ENCODE data around the gene BRI3BP. TPM values are rescaled to one million over a fixed set of nuclear protein-coding genes. Genes with fewer than 3 reads are reported as not detected.

BRI3BP gene
- total RNA-seq, 1 experiment from 2014 or later = 31.9 TPM

DNA sequence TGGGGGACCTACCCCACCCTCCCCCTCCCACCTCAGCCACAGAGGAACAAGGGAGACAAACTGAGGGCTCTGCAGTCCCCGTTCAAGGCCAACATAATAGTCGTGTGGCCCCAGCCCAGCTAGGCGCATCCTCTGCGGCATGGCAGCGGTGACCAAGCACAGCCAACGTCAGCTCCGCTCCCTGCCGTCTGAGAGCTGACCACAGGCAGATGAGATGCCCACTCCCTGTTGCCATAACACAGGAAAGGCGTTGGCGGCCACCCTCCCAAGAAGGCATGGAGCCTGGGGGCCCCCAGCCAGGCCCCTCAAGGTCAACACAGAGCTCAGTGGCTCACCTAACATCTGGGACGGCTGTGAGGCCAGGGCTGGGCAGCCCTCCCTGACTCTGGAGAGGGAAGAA is 46.4 kb upstream of the BRI3BP start:
- no peak overlapping the region for H3K27ac ChIP-seq (ENCODE audit: low read length)
- no peak overlapping the region for H2AFZ ChIP-seq (ENCODE audit: low read length)
- no TSS peak for BruUV-seq (replicated peaks)
- intact Hi-C loops (cut with micrococcal nuclease) = no loop called here
- TF ChIP-seq EZH2 (IDR thresholded peaks at IDR 0.05; ENCODE audit: low read length, unreplicated experiment) (no peak), EZH2phosphoT487 (IDR thresholded peaks at IDR 0.05; ENCODE audit: borderline replicate concordance, low read length) (no peak)
- TF ChIP-seq, protein P1, sequence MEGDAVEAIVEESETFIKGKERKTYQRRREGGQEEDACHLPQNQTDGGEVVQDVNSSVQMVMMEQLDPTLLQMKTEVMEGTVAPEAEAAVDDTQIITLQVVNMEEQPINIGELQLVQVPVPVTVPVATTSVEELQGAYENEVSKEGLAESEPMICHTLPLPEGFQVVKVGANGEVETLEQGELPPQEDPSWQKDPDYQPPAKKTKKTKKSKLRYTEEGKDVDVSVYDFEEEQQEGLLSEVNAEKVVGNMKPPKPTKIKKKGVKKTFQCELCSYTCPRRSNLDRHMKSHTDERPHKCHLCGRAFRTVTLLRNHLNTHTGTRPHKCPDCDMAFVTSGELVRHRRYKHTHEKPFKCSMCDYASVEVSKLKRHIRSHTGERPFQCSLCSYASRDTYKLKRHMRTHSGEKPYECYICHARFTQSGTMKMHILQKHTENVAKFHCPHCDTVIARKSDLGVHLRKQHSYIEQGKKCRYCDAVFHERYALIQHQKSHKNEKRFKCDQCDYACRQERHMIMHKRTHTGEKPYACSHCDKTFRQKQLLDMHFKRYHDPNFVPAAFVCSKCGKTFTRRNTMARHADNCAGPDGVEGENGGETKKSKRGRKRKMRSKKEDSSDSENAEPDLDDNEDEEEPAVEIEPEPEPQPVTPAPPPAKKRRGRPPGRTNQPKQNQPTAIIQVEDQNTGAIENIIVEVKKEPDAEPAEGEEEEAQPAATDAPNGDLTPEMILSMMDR (conservative IDR thresholded peaks at IDR 0.05; ENCODE audit: low read depth, low read length) = no peak
- no peak overlapping the region for H3K4me2 ChIP-seq (ENCODE audit: low read length)
- H3K9me2 ChIP-seq (replicated peaks; ENCODE audit: low read length) = no peaks in the 10 kb centered on the region
- no peaks in the 10 kb centered on the region for H3K4me1 ChIP-seq (ENCODE audit: insufficient read depth, low read length)
- H3K4me3 ChIP-seq (ENCODE audit: low read length) = no peak overlapping the region
- ATAC-seq = no peak
- H3K36me3 ChIP-seq (ENCODE audit: low read depth, low read length) = peaks cover 35% of the 10 kb centered on the region
- no peak for DNase-seq
- ChIA-PET POLR2A (ENCODE audit: unreplicated experiment) (no interaction called here), CTCF (no interaction called here)
- no peaks in the 10 kb centered on the region for H3F3A ChIP-seq (ENCODE audit: low read length, unreplicated experiment)
- no peak overlapping the region for H3K9ac ChIP-seq (ENCODE audit: low read length)
- H3K27me3 ChIP-seq (ENCODE audit: low read length) = no peaks in the 10 kb centered on the region
- no peaks in the 10 kb centered on the region for H4K20me1 ChIP-seq (ENCODE audit: low read length)
- H3K79me2 ChIP-seq (ENCODE audit: low read length) = no peaks in the 10 kb centered on the region
- no peaks in the 10 kb centered on the region for H3K9me3 ChIP-seq (ENCODE audit: low read length)

DNA sequence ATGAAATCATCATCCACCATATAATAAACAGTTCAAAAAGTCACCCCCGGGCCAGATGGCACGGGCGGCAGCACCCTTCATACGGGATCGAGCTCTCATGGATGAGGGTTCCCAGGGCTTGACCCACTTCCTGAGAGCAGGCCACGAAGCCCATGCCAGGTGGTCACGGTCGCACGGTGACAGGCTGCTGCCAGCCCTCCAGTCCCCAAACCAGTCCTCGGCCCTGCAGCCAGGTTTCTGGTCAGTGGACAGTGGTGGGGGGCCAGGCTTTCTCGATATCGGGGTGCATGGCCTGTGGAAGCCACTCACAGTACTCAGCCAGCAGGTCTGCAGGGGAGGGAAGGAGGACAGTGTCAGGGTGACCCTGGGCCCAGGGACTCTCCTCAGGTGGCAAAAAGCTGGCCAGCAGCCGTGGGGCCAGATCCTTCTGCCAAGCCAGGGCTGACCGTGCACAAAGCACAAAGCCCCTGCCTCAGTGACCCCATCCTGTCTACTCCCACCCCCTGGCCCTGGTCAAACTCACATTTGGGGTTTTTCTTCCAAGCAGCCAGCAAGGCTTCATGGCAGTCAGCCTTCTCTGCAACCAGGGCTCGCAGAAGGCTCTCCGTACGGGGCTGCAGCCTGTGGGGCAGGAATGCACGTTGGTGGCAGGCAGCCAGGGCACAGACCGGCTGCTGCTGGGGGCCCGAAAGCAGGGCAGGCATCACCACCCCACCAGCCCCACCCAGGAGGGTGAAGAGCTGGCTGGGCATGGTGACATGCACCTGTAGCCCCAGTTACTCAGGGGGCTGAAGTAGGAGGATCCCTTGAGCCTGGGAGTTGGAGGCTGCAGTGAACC is 45.7 kb upstream of the BRI3BP start:
- CTCF ChIA-PET = no interaction called here

More for the DNA sequence above, 45.7 kb upstream of the BRI3BP start:
- H3K36me3 ChIP-seq (ENCODE audit: low read depth, low read length) = peaks cover 37% of the 10 kb centered on the region
- DNase-seq = no peak
- intact Hi-C loops (cut with micrococcal nuclease) = no loop called here
- H2AFZ ChIP-seq (ENCODE audit: low read length) = no peak overlapping the region
- H3K27me3 ChIP-seq (ENCODE audit: low read length) = no peaks in the 10 kb centered on the region
- no peaks in the 10 kb centered on the region for H3F3A ChIP-seq (ENCODE audit: low read length, unreplicated experiment)
- no peak overlapping the region for H3K9ac ChIP-seq (ENCODE audit: low read length)
- no TSS peak for BruUV-seq (replicated peaks)
- H3K79me2 ChIP-seq (ENCODE audit: low read length) = no peaks in the 10 kb centered on the region
- no peak overlapping the region for H3K27ac ChIP-seq (ENCODE audit: low read length)
- H3K9me3 ChIP-seq (ENCODE audit: low read length) = no peaks in the 10 kb centered on the region
- ATAC-seq = no peak
- no peak overlapping the region for H3K4me3 ChIP-seq (ENCODE audit: low read length)
- POLR2A ChIA-PET (ENCODE audit: unreplicated experiment) = no interaction called here
- no peak overlapping the region for H3K4me2 ChIP-seq (ENCODE audit: low read length)
- no peak for TF ChIP-seq EZH2phosphoT487 (IDR thresholded peaks at IDR 0.05; ENCODE audit: borderline replicate concordance, low read length)
- TF ChIP-seq, protein P1 (conservative IDR thresholded peaks at IDR 0.05; ENCODE audit: low read depth, low read length) = no peak
- no peak for TF ChIP-seq EZH2 (IDR thresholded peaks at IDR 0.05; ENCODE audit: low read length, unreplicated experiment)
- H4K20me1 ChIP-seq (ENCODE audit: low read length) = no peaks in the 10 kb centered on the region
- H3K4me1 ChIP-seq (ENCODE audit: insufficient read depth, low read length) = no peaks in the 10 kb centered on the region
- no peaks in the 10 kb centered on the region for H3K9me2 ChIP-seq (replicated peaks; ENCODE audit: low read length)
